Measurements from ENCODE around the gene BTBD16.

The BTBD16 gene

GRCh38 chr10:122294511-122295450, 23.7 kb downstream of the BTBD16 start:
- DNase-seq (ENCODE audit: low read depth in 2 of 2): no peak

GRCh38 chr10:122295451-122295809, 24.3 kb downstream of the BTBD16 start:
- DNase-seq (ENCODE audit: low read depth in 2 of 2): no peak

GRCh38 chr10:122296363-122297120, 25.4 kb downstream of the BTBD16 start:
- no peak for DNase-seq (ENCODE audit: low read depth in 2 of 2)

GRCh38 chr10:122297583-122297982, 26.5 kb downstream of the BTBD16 start:
- no peak for DNase-seq (ENCODE audit: low read depth in 2 of 2)

GRCh38 chr10:122298206-122298597, 27.1 kb downstream of the BTBD16 start:
- no peak for DNase-seq (ENCODE audit: low read depth in 2 of 2)

- DNase-seq (ENCODE audit: low read depth in 2 of 2): peak; percentile 36 to 52
Observed at GRCh38 chr10:122298598-122299301, 27.7 kb downstream of the BTBD16 start.

GRCh38 chr10:122299423-122300075, 28.5 kb downstream of the BTBD16 start:
- DNase-seq (ENCODE audit: low read depth in 2 of 2): no peak

- no peak for DNase-seq (ENCODE audit: low read depth in 2 of 2)
Observed at GRCh38 chr10:122301055-122301810, 30.1 kb downstream of the BTBD16 start.

GRCh38 chr10:122301811-122302115, 30.7 kb downstream of the BTBD16 start:
- DNase-seq (ENCODE audit: low read depth in 2 of 2): no peak

GRCh38 chr10:122302315-122302714, 31.2 kb downstream of the BTBD16 start:
- DNase-seq (ENCODE audit: low read depth in 2 of 2): no peak

- no peak for DNase-seq (ENCODE audit: low read depth in 2 of 2)
Observed at GRCh38 chr10:122303271-122304053, 32.4 kb downstream of the BTBD16 start.

- DNase-seq (ENCODE audit: low read depth in 2 of 2): no peak
Observed at GRCh38 chr10:122304054-122304579, 33.0 kb downstream of the BTBD16 start.

GRCh38 chr10:122306282-122306681, 35.2 kb downstream of the BTBD16 start:
- DNase-seq (ENCODE audit: low read depth in 2 of 2): no peak

GRCh38 chr10:122306744-122307143, 35.6 kb downstream of the BTBD16 start:
- DNase-seq (ENCODE audit: low read depth in 2 of 2): no peak

GRCh38 chr10:122307669-122308416, 36.7 kb downstream of the BTBD16 start:
- DNase-seq (ENCODE audit: low read depth in 2 of 2): no peak

- no peak for DNase-seq (ENCODE audit: low read depth in 2 of 2)
Observed at GRCh38 chr10:122308417-122309141, 37.5 kb downstream of the BTBD16 start.

GRCh38 chr10:122310311-122311050, 39.4 kb downstream of the BTBD16 start:
- no peak for DNase-seq (ENCODE audit: low read depth in 2 of 2)

GRCh38 chr10:122311051-122311410, 39.9 kb downstream of the BTBD16 start:
- no peak for DNase-seq (ENCODE audit: low read depth in 2 of 2)

Data from stimulated activated CD8-positive, alpha-beta memory T cell treated with anti-CD3 and anti-CD28 coated beads, Interleukin-2, amount 100 ng/mL, for 48 hours (primary cell).